Astrocyte (in vitro differentiated cells and primary cell): ENCODE results near the gene RASGEF1C.

Experiments used
- CTCF ChIP-seq: IDR thresholded peaks from 2 replicates; pipeline ENCODE4 v1.5.1; 2011; ENCODE audit warnings: low read depth, mild to moderate bottlenecking, inconsistent platforms, low read length, moderate library complexity; ENCODE audit not compliant: insufficient read depth
- EZH2 ChIP-seq: IDR thresholded peaks from 2 replicates; pipeline ENCODE4 v1.6.1; 2012; ENCODE audit warnings: mild to moderate bottlenecking, low read length, inconsistent platforms; ENCODE audit not compliant: insufficient read depth

- TF ChIP-seq CTCF = no peak
- no peak for TF ChIP-seq EZH2
Observed at GRCh38 chr5:180135967-180136629, 72.9 kb downstream of the RASGEF1C start.
